ENCODE measurements around the gene EFCAB8.

EFCAB8 gene

DNA sequence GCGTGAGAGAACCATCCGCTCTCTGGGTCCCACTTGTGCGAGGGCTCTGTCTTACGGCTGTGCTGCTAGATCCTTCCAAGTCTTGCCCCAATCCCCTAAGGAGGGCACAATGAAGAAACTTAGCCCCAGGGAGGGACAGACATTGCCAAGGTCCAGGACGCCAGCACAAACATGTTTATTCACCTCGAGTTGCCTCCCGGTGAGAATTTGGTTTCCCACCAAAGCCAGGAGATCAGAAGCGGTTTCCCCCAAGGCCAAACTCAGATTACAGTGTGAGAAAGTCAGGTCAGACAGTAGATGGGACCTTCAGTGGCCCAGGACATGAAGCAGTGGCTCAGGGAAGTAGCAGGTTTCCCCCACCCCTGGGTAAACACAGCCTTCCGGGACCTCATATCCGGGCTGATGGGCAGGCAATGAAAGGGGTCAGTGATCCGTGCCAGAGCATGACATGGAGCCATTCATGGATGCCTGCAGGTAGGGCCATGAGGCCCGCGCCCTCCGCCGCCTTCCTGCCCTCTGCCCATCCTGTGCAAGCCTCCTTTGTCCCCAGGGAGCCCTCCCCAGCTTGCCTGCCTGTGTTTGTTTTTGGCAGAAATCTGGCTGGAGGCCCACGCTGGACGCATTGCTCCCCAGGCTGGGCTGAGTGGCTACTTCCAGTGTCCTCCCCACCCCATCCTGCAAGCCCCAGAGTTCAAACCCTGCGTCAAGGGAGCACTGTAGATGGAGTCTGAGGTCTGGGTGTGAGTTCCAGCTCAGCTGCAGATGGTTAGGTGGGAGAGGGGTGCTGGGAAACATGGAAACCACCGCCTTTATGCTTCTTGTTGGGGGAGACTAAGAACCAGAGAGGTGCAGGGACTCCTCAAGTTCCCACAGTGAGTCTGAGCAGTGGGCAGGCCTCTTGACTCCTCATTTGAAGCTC is 150.8 kb downstream of the EFCAB8 start:
- no peak for DNase-seq

DNA sequence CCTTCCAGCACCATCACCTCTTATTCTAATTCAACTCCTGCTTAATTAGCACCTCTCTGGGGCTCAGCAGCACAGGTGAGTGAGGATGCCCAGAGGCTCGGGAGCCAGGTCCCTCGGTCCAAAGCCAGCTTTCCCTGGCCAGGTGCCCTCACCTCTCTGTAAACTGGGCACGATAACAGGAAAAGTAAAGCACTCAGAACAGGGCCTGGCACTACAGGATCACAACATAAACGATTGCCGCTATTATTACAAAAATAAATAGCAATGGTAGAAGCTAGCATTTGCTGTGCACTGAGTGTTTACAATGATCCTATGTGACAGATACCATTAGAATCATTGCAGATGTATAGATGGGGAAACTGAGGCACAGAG is 151.4 kb downstream of the EFCAB8 start:
- no peak for DNase-seq

DNA sequence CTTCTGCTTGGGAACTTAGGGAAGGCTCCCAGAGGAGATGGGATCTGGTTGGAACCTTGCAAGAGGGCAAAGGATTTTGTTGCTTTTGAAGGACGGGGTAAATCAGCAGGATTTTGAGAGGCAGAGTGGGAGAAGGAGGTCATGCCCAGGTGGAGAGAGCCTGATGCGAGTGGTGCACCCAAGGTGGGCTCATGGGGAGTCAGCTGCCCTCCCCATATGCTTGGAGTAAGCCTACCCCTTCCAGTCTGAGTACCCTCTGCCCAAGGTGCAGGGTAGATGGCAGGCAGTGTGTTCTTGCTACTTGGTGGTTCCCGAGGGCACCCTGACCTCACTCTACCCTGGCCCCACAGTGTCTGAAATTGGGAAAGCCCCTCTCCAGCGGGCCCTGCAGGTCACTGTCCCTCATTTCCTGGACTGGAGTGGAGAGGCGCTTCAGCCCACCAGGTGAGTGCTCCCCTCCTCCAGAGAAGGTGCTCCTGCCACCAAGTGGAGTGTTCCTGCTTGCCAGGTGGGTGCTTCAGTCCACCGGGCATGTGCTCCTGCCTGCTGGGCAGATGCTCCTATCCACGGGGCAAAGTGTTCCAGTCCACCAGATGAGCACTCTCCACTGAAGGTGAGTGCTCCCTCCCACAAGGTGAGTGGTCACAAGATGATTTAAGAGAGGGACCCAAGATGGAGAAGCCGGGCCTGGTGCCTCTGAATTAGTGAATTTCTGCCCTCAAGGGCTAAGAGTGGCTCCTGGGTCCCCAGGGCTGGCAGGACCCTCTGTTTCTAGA is 152.1 kb downstream of the EFCAB8 start:
- DNase-seq: no peak

Measured in inflammatory macrophage (primary cell).